K562 (cell line): Measurements from ENCODE around the gene SERTAD3. TPM values are rescaled to one million over a fixed set of nuclear protein-coding genes. Genes with fewer than 3 reads are reported as not detected.

Source experiments
- DDX20 ChIP-seq: fragments of 450-650 bp; IDR thresholded peaks from 2 replicates; pipeline ENCODE4 v1.6.1; 2016; ENCODE audit warnings: missing genetic modification characterization, low read depth, mild to moderate bottlenecking, missing compliant biosample characterization, moderate library complexity
- HCFC1 ChIP-seq: IDR thresholded peaks from 2 replicates; pipeline ENCODE4 v1.6.1; 2012; ENCODE audit warnings: low read depth, low read length, improper control_type of control experiment
- HNRNPL ChIP-seq: fragments of 200-400 bp; formaldehyde crosslinking; IDR thresholded peaks from 2 replicates; pipeline ENCODE4 v1.6.1; 2017; ENCODE audit warnings: low read depth, mild to moderate bottlenecking, low read length
- L3MBTL2 ChIP-seq: fragments of 450-650 bp; IDR thresholded peaks from 2 replicates; pipeline ENCODE4 v1.6.1; 2016; ENCODE audit warnings: mild to moderate bottlenecking, moderate library complexity
- LARP7 ChIP-seq: fragments of 450-650 bp; IDR thresholded peaks from 2 replicates; pipeline ENCODE4 v1.6.1; 2016
- NR4A1 ChIP-seq, 2 experiments: fragments of 250-450 bp in 1 of 2; fragments of 450-650 bp in 1 of 2; sonication (Bioruptor Pico) in 1 of 2; IDR thresholded peaks; 2 replicates each; pipeline versions ENCODE4 v1.4.0 to v1.6.1; 2016 to 2020; ENCODE audit warnings: mild to moderate bottlenecking in 2 of 2, missing compliant biosample characterization in 1 of 2, missing genetic modification characterization in 1 of 2, moderate library complexity in 1 of 2
- OTX1 ChIP-seq: fragments of 450-650 bp; formaldehyde crosslinking; IDR thresholded peaks from 2 replicates; pipeline ENCODE4 v1.4.0; 2022; ENCODE audit warnings: mild to moderate bottlenecking
- ZBTB8A ChIP-seq: fragments of 450-650 bp; IDR thresholded peaks from 2 replicates; pipeline ENCODE4 v1.6.1; 2018; ENCODE audit warnings: mild to moderate bottlenecking, moderate library complexity; ENCODE audit not compliant: partially characterized antibody
- polyA plus RNA-seq, 8 experiments: library from polyadenylated mRNA; depleted of rRNA in 4 of 8; stranded (reverse) in 5 of 8; unstranded in 3 of 8; fragments of >200 nt; fragmentation: Nextera tagmentation in 2 of 8; fragmentation: Illumina TruSeq in 1 of 8; extraction: Ambion mirVana in 2 of 8; extraction: Trizol in 1 of 8; gene quantifications; 2 replicates each; pipeline versions ENCODE4 v1.2.1 to v1.2.3, GENCODE V29; 2011 to 2014; ENCODE audit warnings: inconsistent platforms in 1 of 8, missing spikeins in 1 of 8
- total RNA-seq, 7 experiments: library from RNA; depleted of rRNA in 6 of 7; stranded (reverse); fragments of >200 nt in 6 of 7; fragmentation: Illumina TruSeq in 2 of 7; extraction: Trizol in 2 of 7; gene quantifications; 2 replicates each; pipeline versions ENCODE4 v1.2.1 to v1.2.3, GENCODE V29; 2011 to 2021; ENCODE audit warnings: low replicate concordance in 1 of 7
- TF ChIP-seq, protein P1 (sequence below): sonication (generic); formaldehyde crosslinking; IDR thresholded peaks from 2 replicates; pipeline ENCODE4 v1.8.0; 2022; ENCODE audit warnings: mild to moderate bottlenecking, missing genetic modification reagents
- TF ChIP-seq, protein P2 (sequence below), 2 experiments: fragments of 450-650 bp; formaldehyde crosslinking in 1 of 2; IDR thresholded peaks; 2 replicates each; pipeline versions ENCODE4 v1.4.0 to v1.6.1; 2014 to 2020; ENCODE audit warnings: mild to moderate bottlenecking in 2 of 2, borderline replicate concordance in 1 of 2, low read depth in 1 of 2
- TF ChIP-seq, protein P3 (sequence below), 2 experiments: IDR thresholded peaks; 2 replicates each; pipeline ENCODE4 v1.6.1; 2012; ENCODE audit warnings: improper control_type of control experiment in 2 of 2, low read depth in 2 of 2, low read length in 2 of 2, borderline replicate concordance in 1 of 2

The SERTAD3 gene
- total and polyA plus RNA-seq, 9 of the 15 experiments (the other 6 are each of a cell fraction or from before 2014, with no cell fraction given): 5.4 to 28.9 (median 17.5) TPM

DNA sequence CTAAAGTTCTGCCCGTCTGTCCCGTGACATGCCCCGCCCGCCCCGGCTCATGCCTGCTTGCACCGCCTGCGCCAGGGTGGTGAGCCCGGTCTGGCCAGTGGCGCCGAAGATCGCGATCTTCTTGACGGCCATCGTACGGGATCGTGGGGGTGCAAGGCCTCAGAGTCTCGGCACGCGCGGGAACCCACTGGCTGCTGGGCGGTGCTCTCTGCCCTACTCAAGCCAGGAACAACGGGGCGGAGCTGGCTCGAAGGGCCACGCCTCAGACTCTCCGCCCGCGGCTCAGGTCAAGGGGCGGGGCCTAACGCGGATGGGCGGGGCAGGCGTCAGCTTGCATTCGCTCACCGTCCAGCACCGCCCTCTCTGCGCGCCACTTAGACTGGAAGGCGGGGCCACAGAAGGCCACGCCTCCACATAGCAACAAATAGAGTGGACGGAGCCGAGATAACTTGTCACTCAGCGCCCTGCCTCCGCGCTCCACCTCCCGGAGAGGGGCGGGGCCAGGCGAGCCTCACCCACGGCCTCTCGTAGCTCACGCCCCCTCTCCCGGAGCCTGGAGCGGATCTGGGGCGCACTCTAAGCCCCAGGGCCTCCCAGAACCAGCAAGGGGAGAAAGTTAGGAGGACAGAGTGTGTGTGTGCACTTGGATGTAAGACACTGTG is 21.6 kb upstream of the SERTAD3 start, which contains the start of gene BLVRB (continued):
- TF ChIP-seq, protein P1, sequence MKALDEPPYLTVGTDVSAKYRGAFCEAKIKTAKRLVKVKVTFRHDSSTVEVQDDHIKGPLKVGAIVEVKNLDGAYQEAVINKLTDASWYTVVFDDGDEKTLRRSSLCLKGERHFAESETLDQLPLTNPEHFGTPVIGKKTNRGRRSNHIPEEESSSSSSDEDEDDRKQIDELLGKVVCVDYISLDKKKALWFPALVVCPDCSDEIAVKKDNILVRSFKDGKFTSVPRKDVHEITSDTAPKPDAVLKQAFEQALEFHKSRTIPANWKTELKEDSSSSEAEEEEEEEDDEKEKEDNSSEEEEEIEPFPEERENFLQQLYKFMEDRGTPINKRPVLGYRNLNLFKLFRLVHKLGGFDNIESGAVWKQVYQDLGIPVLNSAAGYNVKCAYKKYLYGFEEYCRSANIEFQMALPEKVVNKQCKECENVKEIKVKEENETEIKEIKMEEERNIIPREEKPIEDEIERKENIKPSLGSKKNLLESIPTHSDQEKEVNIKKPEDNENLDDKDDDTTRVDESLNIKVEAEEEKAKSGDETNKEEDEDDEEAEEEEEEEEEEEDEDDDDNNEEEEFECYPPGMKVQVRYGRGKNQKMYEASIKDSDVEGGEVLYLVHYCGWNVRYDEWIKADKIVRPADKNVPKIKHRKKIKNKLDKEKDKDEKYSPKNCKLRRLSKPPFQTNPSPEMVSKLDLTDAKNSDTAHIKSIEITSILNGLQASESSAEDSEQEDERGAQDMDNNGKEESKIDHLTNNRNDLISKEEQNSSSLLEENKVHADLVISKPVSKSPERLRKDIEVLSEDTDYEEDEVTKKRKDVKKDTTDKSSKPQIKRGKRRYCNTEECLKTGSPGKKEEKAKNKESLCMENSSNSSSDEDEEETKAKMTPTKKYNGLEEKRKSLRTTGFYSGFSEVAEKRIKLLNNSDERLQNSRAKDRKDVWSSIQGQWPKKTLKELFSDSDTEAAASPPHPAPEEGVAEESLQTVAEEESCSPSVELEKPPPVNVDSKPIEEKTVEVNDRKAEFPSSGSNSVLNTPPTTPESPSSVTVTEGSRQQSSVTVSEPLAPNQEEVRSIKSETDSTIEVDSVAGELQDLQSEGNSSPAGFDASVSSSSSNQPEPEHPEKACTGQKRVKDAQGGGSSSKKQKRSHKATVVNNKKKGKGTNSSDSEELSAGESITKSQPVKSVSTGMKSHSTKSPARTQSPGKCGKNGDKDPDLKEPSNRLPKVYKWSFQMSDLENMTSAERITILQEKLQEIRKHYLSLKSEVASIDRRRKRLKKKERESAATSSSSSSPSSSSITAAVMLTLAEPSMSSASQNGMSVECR (CRISPR knock-in tag): peak; percentile 76; the same call in 1 of the 2 replicates
- TF ChIP-seq NR4A1 (CRISPR knock-in tag; IDR thresholded peaks at IDR 0.05) (peak; percentile 81; the same call in 1 of the 2 replicates), NR4A1 (tag; IDR thresholded peaks at IDR 0.05) (no peak), ZBTB8A (no peak), LARP7 (no peak; the same call in 1 of the 2 replicates), HCFC1 (peak; percentile 6; the same call in 1 of the 2 replicates), L3MBTL2 (peak; percentile 47), OTX1 (CRISPR knock-in tag) (0 out of 2 replicates have a peak, but pooled peaks have one; percentile 24), DDX20 (tag) (no peak), HNRNPL (peak; percentile 82)
- TF ChIP-seq, protein P2, sequence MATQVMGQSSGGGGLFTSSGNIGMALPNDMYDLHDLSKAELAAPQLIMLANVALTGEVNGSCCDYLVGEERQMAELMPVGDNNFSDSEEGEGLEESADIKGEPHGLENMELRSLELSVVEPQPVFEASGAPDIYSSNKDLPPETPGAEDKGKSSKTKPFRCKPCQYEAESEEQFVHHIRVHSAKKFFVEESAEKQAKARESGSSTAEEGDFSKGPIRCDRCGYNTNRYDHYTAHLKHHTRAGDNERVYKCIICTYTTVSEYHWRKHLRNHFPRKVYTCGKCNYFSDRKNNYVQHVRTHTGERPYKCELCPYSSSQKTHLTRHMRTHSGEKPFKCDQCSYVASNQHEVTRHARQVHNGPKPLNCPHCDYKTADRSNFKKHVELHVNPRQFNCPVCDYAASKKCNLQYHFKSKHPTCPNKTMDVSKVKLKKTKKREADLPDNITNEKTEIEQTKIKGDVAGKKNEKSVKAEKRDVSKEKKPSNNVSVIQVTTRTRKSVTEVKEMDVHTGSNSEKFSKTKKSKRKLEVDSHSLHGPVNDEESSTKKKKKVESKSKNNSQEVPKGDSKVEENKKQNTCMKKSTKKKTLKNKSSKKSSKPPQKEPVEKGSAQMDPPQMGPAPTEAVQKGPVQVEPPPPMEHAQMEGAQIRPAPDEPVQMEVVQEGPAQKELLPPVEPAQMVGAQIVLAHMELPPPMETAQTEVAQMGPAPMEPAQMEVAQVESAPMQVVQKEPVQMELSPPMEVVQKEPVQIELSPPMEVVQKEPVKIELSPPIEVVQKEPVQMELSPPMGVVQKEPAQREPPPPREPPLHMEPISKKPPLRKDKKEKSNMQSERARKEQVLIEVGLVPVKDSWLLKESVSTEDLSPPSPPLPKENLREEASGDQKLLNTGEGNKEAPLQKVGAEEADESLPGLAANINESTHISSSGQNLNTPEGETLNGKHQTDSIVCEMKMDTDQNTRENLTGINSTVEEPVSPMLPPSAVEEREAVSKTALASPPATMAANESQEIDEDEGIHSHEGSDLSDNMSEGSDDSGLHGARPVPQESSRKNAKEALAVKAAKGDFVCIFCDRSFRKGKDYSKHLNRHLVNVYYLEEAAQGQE (IDR thresholded peaks at IDR 0.05; ENCODE audit: borderline replicate concordance): peak; percentile 12; the same call in 1 of the 2 replicates
- TF ChIP-seq, protein P2 (CRISPR knock-in tag; IDR thresholded peaks at IDR 0.05; ENCODE audit: low read depth): no peak
- TF ChIP-seq, protein P3, sequence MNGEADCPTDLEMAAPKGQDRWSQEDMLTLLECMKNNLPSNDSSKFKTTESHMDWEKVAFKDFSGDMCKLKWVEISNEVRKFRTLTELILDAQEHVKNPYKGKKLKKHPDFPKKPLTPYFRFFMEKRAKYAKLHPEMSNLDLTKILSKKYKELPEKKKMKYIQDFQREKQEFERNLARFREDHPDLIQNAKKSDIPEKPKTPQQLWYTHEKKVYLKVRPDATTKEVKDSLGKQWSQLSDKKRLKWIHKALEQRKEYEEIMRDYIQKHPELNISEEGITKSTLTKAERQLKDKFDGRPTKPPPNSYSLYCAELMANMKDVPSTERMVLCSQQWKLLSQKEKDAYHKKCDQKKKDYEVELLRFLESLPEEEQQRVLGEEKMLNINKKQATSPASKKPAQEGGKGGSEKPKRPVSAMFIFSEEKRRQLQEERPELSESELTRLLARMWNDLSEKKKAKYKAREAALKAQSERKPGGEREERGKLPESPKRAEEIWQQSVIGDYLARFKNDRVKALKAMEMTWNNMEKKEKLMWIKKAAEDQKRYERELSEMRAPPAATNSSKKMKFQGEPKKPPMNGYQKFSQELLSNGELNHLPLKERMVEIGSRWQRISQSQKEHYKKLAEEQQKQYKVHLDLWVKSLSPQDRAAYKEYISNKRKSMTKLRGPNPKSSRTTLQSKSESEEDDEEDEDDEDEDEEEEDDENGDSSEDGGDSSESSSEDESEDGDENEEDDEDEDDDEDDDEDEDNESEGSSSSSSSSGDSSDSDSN (IDR thresholded peaks at IDR 0.05; ENCODE audit: borderline replicate concordance in 1 of 2, low read depth in 2 of 2, low read length in 2 of 2): 0 out of 4 replicates have a peak, but pooled peaks of 1 of the 2 experiments have one; percentile 23
